ENCODE results near the gene RNF5.
"Not testable (repeated sequence)": the region's sequence is repeated elsewhere in the genome, so short reads cannot be mapped to it uniquely, and the experiment has no call there.

The RNF5 gene

GRCh38 chr6:32187009-32187709 is 9.0 kb downstream of the RNF5 start:
- H3K9me3 Mint-ChIP-seq: no peaks in the 10 kb centered on the region
- H3K4me1 Mint-ChIP-seq: peaks cover 38% of the 10 kb centered on the region
- H3K27me3 Mint-ChIP-seq: no peaks in the 10 kb centered on the region

GRCh38 chr6:32187725-32188380 is 9.6 kb downstream of the RNF5 start:
- Mint-ChIP-seq H3K4me1 (peaks cover 39% of the 10 kb centered on the region), H3K27ac (peak overlapping the region; percentile 99), H3K4me3 (peak overlapping the region; percentile 51), H3K36me3 (peaks cover 41% of the 10 kb centered on the region)
- H3K9me3 Mint-ChIP-seq; ATAC-seq (ENCODE audit: low read depth); DNase-seq (ENCODE audit: low spot score in 2 of 2); H3K27me3 Mint-ChIP-seq: not testable (repeated sequence)

More at GRCh38 chr6:32187009-32187709, 9.0 kb downstream of the RNF5 start:
- no peak for DNase-seq (ENCODE audit: low spot score in 2 of 2)
- H3K4me3 Mint-ChIP-seq: peak overlapping the region; percentile 52
- ATAC-seq (ENCODE audit: low read depth): no peak
- H3K36me3 Mint-ChIP-seq: peaks cover 39% of the 10 kb centered on the region
- peak overlapping the region; percentile 99 for H3K27ac Mint-ChIP-seq

GRCh38 chr6:32188381-32189068 is 10.3 kb downstream of the RNF5 start:
- ATAC-seq (ENCODE audit: low read depth) (no peak), DNase-seq (ENCODE audit: low spot score in 2 of 2) (no peak)
- Mint-ChIP-seq H3K4me1 (peaks cover 40% of the 10 kb centered on the region), H3K36me3 (peaks cover 41% of the 10 kb centered on the region), H3K4me3 (peak overlapping the region; percentile 88), H3K9me3 (no peaks in the 10 kb centered on the region), H3K27ac (peak overlapping the region; percentile 95), H3K27me3 (no peaks in the 10 kb centered on the region)

- Mint-ChIP-seq H3K36me3 (peaks cover 41% of the 10 kb centered on the region), H3K27ac (peak overlapping the region; percentile 95), H3K27me3 (no peaks in the 10 kb centered on the region), H3K9me3 (no peaks in the 10 kb centered on the region), H3K4me3 (peak overlapping the region; percentile 88), H3K4me1 (peaks cover 44% of the 10 kb centered on the region)
- DNase-seq (ENCODE audit: low spot score in 2 of 2) (no peak), ATAC-seq (ENCODE audit: low read depth) (no peak)
Measured at GRCh38 chr6:32189069-32189741, 11.0 kb downstream of the RNF5 start.

- Mint-ChIP-seq H3K9me3 (no peaks in the 10 kb centered on the region), H3K36me3 (peaks cover 41% of the 10 kb centered on the region), H3K4me3 (peak overlapping the region; percentile 88), H3K4me1 (peaks cover 46% of the 10 kb centered on the region), H3K27ac (peak overlapping the region; percentile 95), H3K27me3 (no peaks in the 10 kb centered on the region)
- ATAC-seq (ENCODE audit: low read depth) (no peak), DNase-seq (ENCODE audit: low spot score in 2 of 2) (no peak)
Measured at GRCh38 chr6:32189742-32190053, 11.5 kb downstream of the RNF5 start.

- Mint-ChIP-seq H3K4me3 (peak within 1 kb of the TSS; percentile 100), H3K27ac (peak within 1 kb of the TSS; percentile 95), H3K9me3 (no peaks in the 10 kb centered on the region), H3K4me1 (peaks cover 51% of the 10 kb centered on the region), H3K27me3 (no peaks in the 10 kb centered on the region), H3K36me3 (peaks cover 41% of the 10 kb centered on the region)
- DNase-seq (ENCODE audit: low spot score in 2 of 2) (peak; percentile 49 to 70), ATAC-seq (ENCODE audit: low read depth) (peak; percentile 81)
Measured at GRCh38 chr6:32190054-32190851, 12.0 kb downstream of the RNF5 start, which contains the start of gene PBX2. TSS of gene PBX2 (minus strand) at chr6:32190202. CDS start at chr6:32189915, 287 bp downstream.

- no peak for DNase-seq (ENCODE audit: low spot score in 2 of 2)
- ATAC-seq (ENCODE audit: low read depth): no peak
- Mint-ChIP-seq H3K4me3 (peak overlapping the region; percentile 100), H3K27me3 (no peaks in the 10 kb centered on the region), H3K36me3 (peaks cover 36% of the 10 kb centered on the region), H3K9me3 (no peaks in the 10 kb centered on the region), H3K4me1 (peaks cover 50% of the 10 kb centered on the region), H3K27ac (peak overlapping the region; percentile 95)
Measured at GRCh38 chr6:32190911-32191677, 12.9 kb downstream of the RNF5 start.

GRCh38 chr6:32191696-32192607 is 13.7 kb downstream of the RNF5 start:
- Mint-ChIP-seq H3K27ac (peak overlapping the region; percentile 95), H3K9me3 (no peaks in the 10 kb centered on the region), H3K27me3 (no peaks in the 10 kb centered on the region), H3K4me1 (peaks cover 48% of the 10 kb centered on the region), H3K36me3 (peaks cover 31% of the 10 kb centered on the region), H3K4me3 (peak overlapping the region; percentile 100)
- no peak for ATAC-seq (ENCODE audit: low read depth)
- no peak for DNase-seq (ENCODE audit: low spot score in 2 of 2)

- H3K9me3 Mint-ChIP-seq: no peaks in the 10 kb centered on the region
- peaks cover 44% of the 10 kb centered on the region for H3K4me1 Mint-ChIP-seq
- peak within 1 kb of the TSS; percentile 95 for H3K27ac Mint-ChIP-seq
- ATAC-seq (ENCODE audit: low read depth): no peak
- DNase-seq (ENCODE audit: low spot score in 2 of 2): peak in 1 of 2 donors; percentile 54
- peak within 1 kb of the TSS; percentile 100 for H3K4me3 Mint-ChIP-seq
- peaks cover 25% of the 10 kb centered on the region for H3K36me3 Mint-ChIP-seq
- no peaks in the 10 kb centered on the region for H3K27me3 Mint-ChIP-seq
Measured at GRCh38 chr6:32192608-32193039, 14.4 kb downstream of the RNF5 start, which contains the start of gene GPSM3. TSS of gene GPSM3 (minus strand) at chr6:32192643. CDS start at chr6:32192513, 130 bp downstream.

- H3K4me1 Mint-ChIP-seq: peaks cover 42% of the 10 kb centered on the region
- peak overlapping the region; percentile 95 for H3K27ac Mint-ChIP-seq
- not testable (repeated sequence) for H3K27me3 Mint-ChIP-seq; H3K9me3 Mint-ChIP-seq; ATAC-seq (ENCODE audit: low read depth); DNase-seq (ENCODE audit: low spot score in 2 of 2)
- H3K4me3 Mint-ChIP-seq: peak overlapping the region; percentile 100
- peaks cover 24% of the 10 kb centered on the region for H3K36me3 Mint-ChIP-seq
Measured at GRCh38 chr6:32193096-32193495, 14.9 kb downstream of the RNF5 start.

GRCh38 chr6:32194388-32194787 is 16.2 kb downstream of the RNF5 start:
- H3K4me1 Mint-ChIP-seq: peaks cover 33% of the 10 kb centered on the region
- no peaks in the 10 kb centered on the region for H3K9me3 Mint-ChIP-seq
- DNase-seq (ENCODE audit: low spot score in 2 of 2): no peak
- ATAC-seq (ENCODE audit: low read depth): no peak
- peaks cover 15% of the 10 kb centered on the region for H3K36me3 Mint-ChIP-seq
- no peak overlapping the region for H3K4me3 Mint-ChIP-seq
- no peak overlapping the region for H3K27ac Mint-ChIP-seq
- H3K27me3 Mint-ChIP-seq: no peaks in the 10 kb centered on the region

Measured in memory B cell (primary cell).